ENCODE results near the gene DNAH14.
"Not testable (repeated sequence)": the region's sequence is repeated elsewhere in the genome, so short reads cannot be mapped to it uniquely, and the experiment has no call there.

Gene DNAH14

GRCh38 chr1:224996266-224996665 is 66.8 kb downstream of the DNAH14 start:
- DNase-seq (ENCODE audit: low spot score), result no peak

- DNase-seq (ENCODE audit: low spot score), result no peak
Observed at GRCh38 chr1:224998185-224998584, 68.7 kb downstream of the DNAH14 start.

GRCh38 chr1:225004396-225004795 is 74.9 kb downstream of the DNAH14 start:
- no peak for DNase-seq (ENCODE audit: low spot score)

- DNase-seq (ENCODE audit: low spot score), result not testable (repeated sequence)
Observed at GRCh38 chr1:225006352-225006751, 76.9 kb downstream of the DNAH14 start.

- DNase-seq (ENCODE audit: low spot score), result not testable (repeated sequence)
Observed at GRCh38 chr1:225008050-225008449, 78.6 kb downstream of the DNAH14 start.

- no peak for DNase-seq (ENCODE audit: low spot score)
Observed at GRCh38 chr1:225021037-225021436, 91.6 kb downstream of the DNAH14 start.

- DNase-seq (ENCODE audit: low spot score), result no peak
Observed at GRCh38 chr1:225026701-225027100, 97.2 kb downstream of the DNAH14 start.

GRCh38 chr1:225036441-225036840 is 107.0 kb downstream of the DNAH14 start:
- not testable (repeated sequence) for DNase-seq (ENCODE audit: low spot score)

GRCh38 chr1:225042263-225042662 is 112.8 kb downstream of the DNAH14 start:
- no peak for DNase-seq (ENCODE audit: low spot score)

- no peak for DNase-seq (ENCODE audit: low spot score)
Observed at GRCh38 chr1:225044258-225044657, 114.8 kb downstream of the DNAH14 start.

GRCh38 chr1:225049594-225049993 is 120.1 kb downstream of the DNAH14 start:
- DNase-seq (ENCODE audit: low spot score), result no peak

- DNase-seq (ENCODE audit: low spot score), result no peak
Observed at GRCh38 chr1:225063722-225064121, 134.2 kb downstream of the DNAH14 start.

- no peak for DNase-seq (ENCODE audit: low spot score)
Observed at GRCh38 chr1:225070972-225071371, 141.5 kb downstream of the DNAH14 start.

GRCh38 chr1:225097175-225097574 is 167.7 kb downstream of the DNAH14 start:
- no peak for DNase-seq (ENCODE audit: low spot score)

- DNase-seq (ENCODE audit: low spot score), result no peak
Observed at GRCh38 chr1:225111000-225111399, 181.5 kb downstream of the DNAH14 start.

GRCh38 chr1:225113265-225113664 is 183.8 kb downstream of the DNAH14 start:
- no peak for DNase-seq (ENCODE audit: low spot score)

GRCh38 chr1:225114354-225114990 is 185.0 kb downstream of the DNAH14 start:
- DNase-seq (ENCODE audit: low spot score), result no peak

- DNase-seq (ENCODE audit: low spot score), result no peak
Observed at GRCh38 chr1:225119307-225119706, 189.8 kb downstream of the DNAH14 start.

GRCh38 chr1:225121095-225121494 is 191.6 kb downstream of the DNAH14 start:
- no peak for DNase-seq (ENCODE audit: low spot score)

GRCh38 chr1:225131869-225132268 is 202.4 kb downstream of the DNAH14 start:
- no peak for DNase-seq (ENCODE audit: low spot score)

GRCh38 chr1:225137976-225138375 is 208.5 kb downstream of the DNAH14 start:
- no peak for DNase-seq (ENCODE audit: low spot score)

GRCh38 chr1:225143001-225143400 is 213.5 kb downstream of the DNAH14 start:
- DNase-seq (ENCODE audit: low spot score), result no peak

- DNase-seq (ENCODE audit: low spot score), result no peak
Observed at GRCh38 chr1:225146478-225146877, 217.0 kb downstream of the DNAH14 start.

- DNase-seq (ENCODE audit: low spot score), result not testable (repeated sequence)
Observed at GRCh38 chr1:225147791-225148190, 218.3 kb downstream of the DNAH14 start.
